GM12878 (cell line): ENCODE measurements around the gene UBAC2. TPM values are rescaled to one million over a fixed set of nuclear protein-coding genes. Genes with fewer than 3 reads are reported as not detected.
A peak's percentile ranks its signal among the peaks of the same experiment; 100 is the strongest.

Experiments used
- ATAC-seq: fragments of 200-7000 bp; cut with Tn5 transposase; 3 replicates; pipeline ENCODE4 v1.9.1; 2020; ENCODE audit warnings: mild to moderate bottlenecking, moderate library complexity
- BruUV-seq: library from RNA; stranded (reverse); fragments of 400-500 nt; replicated peaks from 2 replicates; lab custom pipeline; 2021; lab: Mats Ljungman, UMichigan
- CTCF ChIA-PET: fragments of 300-600 bp; sonication (Branson Sonifier 250); formaldehyde crosslinking; extraction: SDS; loops from one replicate; lab custom pipeline; 2021; ENCODE audit warnings: inconsistent platforms; lab: Yijun Ruan, JAX
- POLR2A ChIA-PET: fragments of 350-600 bp; formaldehyde crosslinking; extraction: SDS; loops from one replicate; lab custom pipeline; 2021; ENCODE audit warnings: inconsistent platforms; lab: Charles Lee
- RAD21 ChIA-PET: fragments of 300-600 bp; sonication (Branson Sonifier 250); formaldehyde crosslinking; loops from one replicate; lab custom pipeline; 2023; ENCODE audit warnings: antibody characterized with exemption; ENCODE audit not compliant: unreplicated experiment; lab: Charles Lee
- SMC1A ChIA-PET: fragments of 300-600 bp; sonication (Branson Sonifier 250); formaldehyde crosslinking; loops from one replicate; lab custom pipeline; 2023; ENCODE audit not compliant: unreplicated experiment, uncharacterized antibody; lab: Charles Lee
- DNase-seq: peaks from one replicate; pipeline ENCODE4 v3.0.0-alpha.2; 2011; ENCODE audit warnings: low read depth, low spot score
- FAIRE-seq: peaks from 3 replicates; lab custom pipeline; 2011; peaks lifted over from hg19 to GRCh38; lab: Jason Lieb, UNC
- H2AFZ ChIP-seq: 2 replicates; pipeline ENCODE4 v1.6.0; 2011; ENCODE audit warnings: low read depth, low read length, control low read depth; ENCODE audit not compliant: control insufficient read depth
- H3K27ac ChIP-seq: 2 replicates; pipeline ENCODE4 v1.5.1; 2011; ENCODE audit warnings: control low read depth; ENCODE audit not compliant: control insufficient read depth, insufficient read depth
- H3K27me3 ChIP-seq, 2 experiments: replicated peaks in 1 of 2; 2 replicates each; pipeline versions ENCODE4 v1.6.0 to v1.6.1; 2011; ENCODE audit warnings: low read length in 1 of 2; ENCODE audit not compliant: control insufficient read depth in 2 of 2, insufficient read depth in 2 of 2
- H3K36me3 ChIP-seq, 2 experiments: 2 replicates each; pipeline ENCODE4 v1.5.1; 2011; ENCODE audit warnings: low read length in 1 of 2; ENCODE audit not compliant: control insufficient read depth in 2 of 2, insufficient read depth in 2 of 2
- H3K4me1 ChIP-seq: 2 replicates; pipeline ENCODE4 v1.6.1; 2011; ENCODE audit warnings: mild to moderate bottlenecking, low read length, moderate library complexity, mixed read lengths; ENCODE audit not compliant: control insufficient read depth, insufficient read depth
- H3K4me2 ChIP-seq: 2 replicates; pipeline ENCODE4 v1.6.0; 2011; ENCODE audit warnings: control low read depth; ENCODE audit not compliant: control insufficient read depth, insufficient read depth
- H3K4me3 ChIP-seq: fragments of 200-600 bp; sonication (generic); 2 replicates; pipeline ENCODE4 v1.5.1; 2016
- H3K79me2 ChIP-seq: 2 replicates; pipeline ENCODE4 v1.6.0; 2011; ENCODE audit warnings: low read length; ENCODE audit not compliant: control insufficient read depth, insufficient read depth
- H3K9ac ChIP-seq: 2 replicates; pipeline ENCODE4 v1.8.0; 2011; ENCODE audit warnings: low read length, control low read depth, mixed read lengths; ENCODE audit not compliant: control insufficient read depth, insufficient read depth
- H3K9me3 ChIP-seq: replicated peaks from 3 replicates; pipeline ENCODE4 v1.5.1; 2011; ENCODE audit warnings: mild to moderate bottlenecking, low read length; ENCODE audit not compliant: control insufficient read depth, insufficient read depth
- H4K20me1 ChIP-seq: 2 replicates; pipeline ENCODE4 v1.6.0; 2011; ENCODE audit not compliant: control insufficient read depth, insufficient read depth
- KAT2A ChIP-seq: conservative IDR thresholded peaks from 2 replicates; pipeline ENCODE4 v1.6.1; 2011; ENCODE audit warnings: low read depth, low read length; ENCODE audit not compliant: control insufficient read depth
- POLR2AphosphoS2 ChIP-seq: IDR thresholded peaks from 2 replicates; pipeline ENCODE4 v1.6.1; 2011; ENCODE audit warnings: low read depth, mild to moderate bottlenecking, low read length, improper control_type of control experiment, moderate library complexity
- RB1 ChIP-seq: fragments of 450-650 bp; formaldehyde crosslinking; IDR thresholded peaks from 2 replicates; pipeline ENCODE4 v1.6.1; 2017; ENCODE audit warnings: mild to moderate bottlenecking, borderline replicate concordance
- RBBP5 ChIP-seq: fragments of 200-600 bp; sonication (generic); conservative IDR thresholded peaks from 2 replicates; pipeline ENCODE4 v1.6.1; 2016
- RUNX3 ChIP-seq: IDR thresholded peaks from 2 replicates; pipeline ENCODE4 v1.6.1; 2012; ENCODE audit warnings: low read length, inconsistent platforms
- WGBS: methylation state at CpG from one replicate; pipeline ENCODE4 v1.1.6; 2016; ENCODE audit warnings: low lambda C conversion rate; ENCODE audit not compliant: insufficient replicate concordance, insufficient coverage; ENCODE audit errors: missing lambda C conversion rate; 5-methylcytosine and 5-hydroxymethylcytosine counted together
- in situ Hi-C: fragments of 300-500 bp; cut with MboI; formaldehyde crosslinking; loops from 9 replicates; pipeline ENCODE4 v1.14.3; 2018; ENCODE audit warnings: mixed read lengths
- intact Hi-C: fragments of 100-400 bp; cut with micrococcal nuclease; formaldehyde crosslinking; loops from one replicate; pipeline ENCODE4 v1.14.2; 2022; ENCODE audit not compliant: unreplicated experiment
- polyA plus RNA-seq, 11 experiments: library from polyadenylated mRNA; depleted of rRNA in 4 of 11; unstranded in 6 of 11; stranded (reverse) in 5 of 11; fragments of >200 nt; fragmentation: Nextera tagmentation in 4 of 11; fragmentation: Illumina TruSeq in 1 of 11; extraction: Ambion mirVana in 4 of 11; extraction: Trizol in 1 of 11; gene quantifications; 1 replicate in 1 of 11; 2 replicates in 10 of 11; pipeline versions ENCODE4 v1.2.1 to v1.2.3, GENCODE V29; 2011 to 2016; ENCODE audit warnings: inconsistent platforms in 2 of 11, missing spikeins in 2 of 11, low read depth in 1 of 11
- total RNA-seq, 4 experiments: library from RNA; depleted of rRNA in 3 of 4; stranded (reverse); fragments of >200 nt in 3 of 4; fragmentation: Illumina TruSeq in 1 of 4; extraction: Trizol in 1 of 4; gene quantifications; 2 replicates each; pipeline versions ENCODE4 v1.2.1 to v1.2.3, GENCODE V29; 2013 to 2021
- TF ChIP-seq, protein P1 (sequence below): fragments of 450-650 bp; IDR thresholded peaks from 2 replicates; pipeline ENCODE4 v1.6.1; 2018; ENCODE audit warnings: mild to moderate bottlenecking, low read depth, moderate library complexity; ENCODE audit not compliant: partially characterized antibody

UBAC2 gene
- total and polyA plus RNA-seq, 10 of the 15 experiments (the other 5 are each of a cell fraction or from before 2014, with no cell fraction given) = 3.0 to 54.6 (median 17.4) TPM

- in situ Hi-C loops = loop anchor here (5.0 kb wide), 1 partner anchor 164 kb away; no protein-coding TSS in a partner anchor
- ChIA-PET RAD21 (interaction anchor here (2.2 to 12.6 kb wide), 4 partner anchors 10 to 164 kb away, joined by 5 to 293 read pairs (median 176); partner anchors contain the start of gene GPR183), SMC1A (interaction anchor here (0.8 to 14.4 kb wide), 9 partner anchors 9 to 231 kb away, joined by 3 to 306 read pairs (median 94); partner anchors contain the start of genes GPR183 and TM9SF2), CTCF (interaction anchor here (0.8 to 12.3 kb wide), 7 partner anchors 10 to 233 kb away, joined by 3 to 440 read pairs (median 54); partner anchors contain the start of gene UBAC2), POLR2A (interaction anchor here (0.9 to 1.9 kb wide), 2 partner anchors 9 to 62 kb away, joined by 4 to 6 read pairs; no protein-coding TSS in a partner anchor)
- Histone ChIP-seq H3K4me2 (no peak overlapping the region), H3K27ac (no peak overlapping the region), H3K9ac (no peak overlapping the region), H2AFZ (no peak overlapping the region), H3K27me3 (no peaks in the 10 kb centered on the region), H3K79me2 (peaks cover 24% of the 10 kb centered on the region), H3K4me3 (no peak overlapping the region), H3K9me3 (peaks cover 10% of the 10 kb centered on the region; the same call in 2 of the 3 replicates), H4K20me1 (no peaks in the 10 kb centered on the region), H3K36me3 (no peaks in the 10 kb centered on the region; a peak in 1 of 4 replicates), H3K4me1 (peaks cover 33% of the 10 kb centered on the region)
- intact Hi-C loops = no loop called here
- DNase-seq (no peak), FAIRE-seq (no peak), ATAC-seq (no peak)
- BruUV-seq = no TSS peak
- 94% methylated on average over 2 of the region's 2 CpGs for WGBS
- TF ChIP-seq POLR2AphosphoS2 (no peak), RBBP5 (no peak), RB1 (no peak), KAT2A (no peak)
These were observed 72.5 kb downstream of the UBAC2 start for GRCh38 chr13:99273128-99273527.

- Histone ChIP-seq H4K20me1 (no peaks in the 10 kb centered on the region), H3K27ac (no peak overlapping the region), H3K9ac (no peak overlapping the region), H3K4me3 (no peak overlapping the region)
- ChIA-PET POLR2A (interaction anchor here (1.0 to 2.2 kb wide), 2 partner anchors 10 to 22 kb away, joined by 3 to 5 read pairs; no protein-coding TSS in a partner anchor), SMC1A (interaction anchor here (0.6 to 14.4 kb wide), 15 partner anchors 10 to 162 kb away, joined by 3 to 300 read pairs (median 5); partner anchors contain the start of genes GPR183 and UBAC2)
- intact Hi-C loops = no loop called here
- FAIRE-seq = no peak
- peak; percentile 52 for TF ChIP-seq RUNX3
- TF ChIP-seq, protein P1, sequence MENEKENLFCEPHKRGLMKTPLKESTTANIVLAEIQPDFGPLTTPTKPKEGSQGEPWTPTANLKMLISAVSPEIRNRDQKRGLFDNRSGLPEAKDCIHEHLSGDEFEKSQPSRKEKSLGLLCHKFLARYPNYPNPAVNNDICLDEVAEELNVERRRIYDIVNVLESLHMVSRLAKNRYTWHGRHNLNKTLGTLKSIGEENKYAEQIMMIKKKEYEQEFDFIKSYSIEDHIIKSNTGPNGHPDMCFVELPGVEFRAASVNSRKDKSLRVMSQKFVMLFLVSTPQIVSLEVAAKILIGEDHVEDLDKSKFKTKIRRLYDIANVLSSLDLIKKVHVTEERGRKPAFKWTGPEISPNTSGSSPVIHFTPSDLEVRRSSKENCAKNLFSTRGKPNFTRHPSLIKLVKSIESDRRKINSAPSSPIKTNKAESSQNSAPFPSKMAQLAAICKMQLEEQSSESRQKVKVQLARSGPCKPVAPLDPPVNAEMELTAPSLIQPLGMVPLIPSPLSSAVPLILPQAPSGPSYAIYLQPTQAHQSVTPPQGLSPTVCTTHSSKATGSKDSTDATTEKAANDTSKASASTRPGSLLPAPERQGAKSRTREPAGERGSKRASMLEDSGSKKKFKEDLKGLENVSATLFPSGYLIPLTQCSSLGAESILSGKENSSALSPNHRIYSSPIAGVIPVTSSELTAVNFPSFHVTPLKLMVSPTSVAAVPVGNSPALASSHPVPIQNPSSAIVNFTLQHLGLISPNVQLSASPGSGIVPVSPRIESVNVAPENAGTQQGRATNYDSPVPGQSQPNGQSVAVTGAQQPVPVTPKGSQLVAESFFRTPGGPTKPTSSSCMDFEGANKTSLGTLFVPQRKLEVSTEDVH = no peak
- TF ChIP-seq, all 136 proteins: peak for 1
- ChIA-PET CTCF (interaction anchor here (1.0 to 12.3 kb wide), 9 partner anchors 9 to 340 kb away, joined by 3 to 440 read pairs (median 5); no protein-coding TSS in a partner anchor), RAD21 (interaction anchor here (0.5 to 12.6 kb wide), 8 partner anchors 9 to 162 kb away, joined by 3 to 293 read pairs (median 4); partner anchors contain the start of gene GPR183)
- Histone ChIP-seq H3K9me3 (peaks cover 10% of the 10 kb centered on the region; the same call in 2 of the 3 replicates), H3K4me1 (peaks cover 40% of the 10 kb centered on the region), H3K27me3 (no peaks in the 10 kb centered on the region), H3K4me2 (no peak overlapping the region), H3K36me3 (no peaks in the 10 kb centered on the region; a peak in 2 of 4 replicates), H2AFZ (no peak overlapping the region), H3K79me2 (peaks cover 22% of the 10 kb centered on the region)
- WGBS = 32% methylated on average over 1 of the region's 1 CpG
- BruUV-seq = no TSS peak
- no peak for DNase-seq
- in situ Hi-C loops = no loop called here
- ATAC-seq = peak; percentile 34
These were observed 74.4 kb downstream of the UBAC2 start for GRCh38 chr13:99275093-99275469.
